AG10803 (cell line): ENCODE results near the gene CFAP74.
A peak's percentile ranks its signal among the peaks of the same experiment; 100 is the strongest.

Experiments used
- DNase-seq: peaks from one replicate; pipeline ENCODE4 v3.0.0; 2010; ENCODE audit warnings: low read depth
- H3K4me3 ChIP-seq: 2 replicates; pipeline ENCODE4 v1.5.1; 2011; ENCODE audit warnings: mild to moderate bottlenecking, low read length, control low read depth
- CTCF ChIP-seq: conservative IDR thresholded peaks from 2 replicates; pipeline ENCODE4 v1.5.1; 2011; ENCODE audit warnings: mild to moderate bottlenecking, low read length, control low read depth, inconsistent platforms

CFAP74 gene

DNA sequence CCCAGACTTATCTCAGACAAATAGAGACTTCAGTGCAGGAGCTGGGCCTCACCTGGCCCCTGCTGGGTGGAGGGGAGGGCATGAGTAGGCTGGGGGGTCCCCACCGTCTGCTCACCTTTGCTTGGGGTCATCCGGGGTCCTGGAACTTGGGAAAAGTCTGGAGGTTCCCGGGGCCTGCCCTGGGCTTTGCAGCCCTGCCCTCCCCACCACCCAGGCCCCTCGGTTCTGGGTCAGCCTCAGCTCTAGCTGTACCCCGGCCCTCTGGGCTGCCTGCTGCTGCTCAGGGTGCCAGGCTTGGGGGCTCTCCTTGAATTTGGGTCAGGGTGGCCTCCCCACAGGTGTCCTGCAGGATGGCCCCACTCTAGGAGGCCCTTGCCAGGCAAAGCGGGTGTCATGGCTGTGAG lies 82.1 kb downstream of the CFAP74 start:
- no peak for DNase-seq
- no peak for TF ChIP-seq CTCF

DNA sequence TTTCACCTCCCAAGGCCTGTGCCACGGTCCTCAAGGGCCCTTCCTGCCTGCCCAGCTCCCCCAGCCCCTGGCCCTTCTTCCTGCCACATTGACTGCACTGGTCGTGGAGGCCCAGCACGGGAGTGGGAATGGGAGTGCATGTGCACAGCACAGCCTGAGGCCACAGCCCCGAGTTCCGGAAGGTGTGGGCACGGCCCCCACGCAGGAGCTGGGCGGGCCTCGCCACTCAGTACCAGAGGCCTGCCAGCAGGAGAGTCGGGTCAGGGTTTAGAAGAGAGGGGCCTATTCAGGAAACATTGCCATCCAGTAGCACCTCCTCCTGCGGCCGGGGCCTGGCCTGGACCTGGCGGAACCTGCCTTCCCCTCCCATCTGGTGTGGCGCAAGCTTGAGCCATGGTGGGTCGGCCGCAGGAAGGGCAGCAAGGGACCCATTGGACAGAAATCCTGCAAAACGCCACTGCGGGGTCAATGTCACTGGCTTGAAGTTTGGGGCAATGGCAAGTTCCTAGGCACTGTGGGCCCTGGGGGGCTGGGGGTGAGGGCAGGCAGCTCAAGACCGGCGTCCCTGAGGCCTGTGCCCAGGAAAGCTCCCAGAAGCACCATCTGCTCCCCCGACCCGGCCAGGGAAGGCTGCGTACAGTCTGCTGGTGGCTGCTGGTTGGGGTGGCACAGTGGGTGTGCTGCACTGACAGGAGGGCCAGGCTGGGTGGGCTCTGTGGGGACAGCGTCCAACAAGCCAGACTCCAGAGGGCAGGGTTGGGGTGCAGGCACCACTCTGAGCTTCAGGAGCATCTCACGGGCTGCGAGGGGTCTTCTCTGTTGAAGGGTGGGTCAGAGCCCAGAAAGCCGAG lies 82.8 kb downstream of the CFAP74 start:
- no peak overlapping the region for H3K4me3 ChIP-seq
- no peak for DNase-seq

More for the DNA sequence above, 82.1 kb downstream of the CFAP74 start:
- H3K4me3 ChIP-seq, result no peak overlapping the region

DNA sequence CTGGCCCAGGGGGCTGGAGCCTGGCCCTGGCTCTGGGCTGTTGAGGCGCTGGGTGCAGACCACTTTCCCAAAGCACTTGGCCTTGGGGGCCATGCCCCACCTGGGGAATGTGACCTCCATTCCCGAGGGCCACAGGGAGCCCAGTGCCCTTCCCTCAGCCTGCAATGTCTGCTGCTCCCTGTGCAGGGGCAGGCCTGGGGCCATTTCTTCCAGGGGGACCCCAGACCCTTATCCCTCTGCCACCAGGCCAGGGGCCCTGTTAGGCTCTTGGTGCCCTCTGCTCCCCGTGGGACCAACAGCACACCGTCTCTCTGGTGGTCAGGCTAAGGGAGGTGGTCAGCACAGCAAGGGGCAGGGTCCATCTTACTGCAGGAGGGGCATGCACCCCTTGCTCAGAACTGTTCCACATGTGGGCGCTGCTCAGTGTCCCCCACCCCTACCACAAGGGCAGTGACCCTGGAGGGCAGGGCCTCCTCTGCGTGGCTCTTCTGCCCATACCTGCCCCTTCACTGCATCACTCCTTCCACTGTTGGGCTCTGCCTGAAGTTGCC lies 83.5 kb downstream of the CFAP74 start:
- no peak overlapping the region for H3K4me3 ChIP-seq
- DNase-seq, result no peak
- TF ChIP-seq CTCF, result no peak

More for the DNA sequence above, 82.8 kb downstream of the CFAP74 start:
- TF ChIP-seq CTCF, result no peak

GRCh38 chr1:1919304-1920056 lies 84.1 kb downstream of the CFAP74 start:
- peak overlapping the region; percentile 48 for H3K4me3 ChIP-seq
- no peak for TF ChIP-seq CTCF
- DNase-seq, result peak; percentile 92

GRCh38 chr1:1918901-1919303 lies 84.7 kb downstream of the CFAP74 start, which contains the start of gene TMEM52:
TSS of gene TMEM52 (minus strand) at chr1:1919279. CDS start at chr1:1919265, 14 bp downstream.
- DNase-seq, result no peak
- TF ChIP-seq CTCF, result no peak
- peak within 1 kb of the TSS; percentile 48 for H3K4me3 ChIP-seq

DNA sequence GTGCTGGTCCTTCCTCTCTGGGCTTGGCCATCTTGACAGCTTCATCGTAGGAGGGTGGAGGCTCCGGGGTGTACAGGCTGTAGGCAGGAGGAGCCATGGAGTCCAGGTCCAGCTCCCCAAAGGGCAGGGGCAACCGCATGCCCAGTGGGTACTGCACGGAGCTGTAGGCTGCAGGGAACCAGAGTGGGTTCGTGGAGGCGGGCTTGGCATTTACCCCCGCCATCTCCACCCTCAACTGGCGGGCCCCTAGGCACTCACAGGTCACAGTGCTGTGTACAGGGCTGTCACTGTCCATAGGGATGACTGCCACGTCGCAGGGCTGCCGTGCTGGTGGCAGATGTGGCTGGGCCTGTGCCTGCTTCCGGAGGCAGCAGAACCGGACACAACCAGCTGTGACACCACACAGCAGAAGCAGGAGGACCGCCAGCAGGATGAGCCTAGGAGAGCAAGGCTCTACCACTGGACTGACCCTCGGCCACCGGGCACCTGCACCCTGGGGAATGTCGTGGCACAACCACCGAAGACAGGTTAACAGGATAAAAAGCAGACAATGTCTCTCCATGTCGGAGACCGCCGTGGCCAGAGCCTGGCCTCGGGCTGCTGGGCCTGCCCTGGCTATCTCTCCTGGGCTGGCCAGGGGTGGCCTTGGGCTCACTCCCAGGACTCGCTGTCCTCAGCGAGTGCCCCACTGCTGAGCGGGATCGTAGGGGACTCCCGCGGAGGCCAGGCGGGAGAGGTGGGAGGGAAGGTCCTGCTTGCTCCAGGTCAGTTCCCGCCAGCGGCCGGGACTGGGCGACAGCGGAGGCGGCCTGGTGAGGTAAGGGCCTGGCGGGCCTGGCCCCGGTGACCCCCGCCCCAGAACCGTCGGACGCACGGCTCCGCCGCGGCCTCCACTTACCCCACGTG lies 85.3 kb downstream of the CFAP74 start:
- H3K4me3 ChIP-seq, result peak overlapping the region; percentile 47
- no peak for TF ChIP-seq CTCF
- DNase-seq, result peak; percentile 9
